Fibroblast of skin of left quadriceps (primary cell): ENCODE measurements around the gene KDM3A.

Source experiments
- DNase-seq, 2 experiments: peaks; one replicate each; pipeline ENCODE4 v3.0.0-alpha.2; 2013; ENCODE audit warnings: low read depth in 2 of 2

KDM3A gene

GRCh38 chr2:86520153-86520552 is 79.0 kb downstream of the KDM3A start:
- no peak for DNase-seq

GRCh38 chr2:86521922-86522321 is 80.8 kb downstream of the KDM3A start:
- DNase-seq = no peak

- no peak for DNase-seq
Measured at GRCh38 chr2:86522711-86523110, 81.5 kb downstream of the KDM3A start.

GRCh38 chr2:86523491-86523890 is 82.3 kb downstream of the KDM3A start:
- no peak for DNase-seq

GRCh38 chr2:86525421-86526340 is 84.5 kb downstream of the KDM3A start:
- DNase-seq = no peak

- no peak for DNase-seq
Measured at GRCh38 chr2:86533589-86533988, 92.4 kb downstream of the KDM3A start.

- no peak for DNase-seq
Measured at GRCh38 chr2:86541334-86541733, 100.2 kb downstream of the KDM3A start.
